IMR-90 (cell line): Measurements from ENCODE around the gene RNF17. TPM values are rescaled to one million over a fixed set of nuclear protein-coding genes. Genes with fewer than 3 reads are reported as not detected.

Source experiments
- ATAC-seq: fragments of 200-7000 bp; cut with Tn5 transposase; 2 replicates; pipeline ENCODE4 v1.9.1; 2020; ENCODE audit warnings: low read depth, mild to moderate bottlenecking, moderate library complexity
- BruUV-seq: library from RNA; stranded (reverse); fragments of 400-500 nt; replicated peaks from 2 replicates; lab custom pipeline; 2021; lab: Mats Ljungman, UMichigan
- CTCF ChIA-PET: fragments of 300-600 bp; formaldehyde crosslinking; extraction: SDS; loops from one replicate; lab custom pipeline; 2021; ENCODE audit warnings: antibody characterized with exemption; lab: Yijun Ruan, JAX
- POLR2A ChIA-PET: fragments of 300-600 bp; sonication (Branson Sonifier 250); formaldehyde crosslinking; loops from one replicate; lab custom pipeline; 2022; ENCODE audit warnings: antibody characterized with exemption; ENCODE audit not compliant: unreplicated experiment; lab: Charles Lee
- DNase-seq: peaks from one replicate; pipeline ENCODE4 v3.0.0; 2013
- H2AFZ ChIP-seq: replicated peaks from 2 replicates; pipeline ENCODE3; 2013; ENCODE audit warnings: low read length, mild to moderate bottlenecking; ENCODE audit not compliant: poor library complexity
- H2AK5ac ChIP-seq: 2 replicates; pipeline ENCODE4 v1.6.1; 2013; ENCODE audit warnings: low read depth, low read length, inconsistent platforms
- H2AK9ac ChIP-seq: replicated peaks from 2 replicates; pipeline ENCODE3; 2013; ENCODE audit warnings: mild to moderate bottlenecking, low read depth, low read length, moderate library complexity; ENCODE audit not compliant: poor library complexity
- H2BK120ac ChIP-seq: 2 replicates; pipeline ENCODE4 v1.6.1; 2013; ENCODE audit warnings: low read depth, low read length, inconsistent platforms
- H2BK15ac ChIP-seq: 3 replicates; pipeline ENCODE4 v1.6.1; 2013; ENCODE audit warnings: low read depth, low read length, inconsistent platforms
- H2BK20ac ChIP-seq: 2 replicates; pipeline ENCODE4 v1.6.1; 2013; ENCODE audit warnings: low read depth, mild to moderate bottlenecking, inconsistent platforms, low read length, moderate library complexity
- H2BK5ac ChIP-seq: 2 replicates; pipeline ENCODE4 v1.6.1; 2013; ENCODE audit warnings: mild to moderate bottlenecking, low read depth, low read length, inconsistent platforms; ENCODE audit not compliant: poor library complexity, severe bottlenecking
- H3K14ac ChIP-seq: replicated peaks from 2 replicates; pipeline ENCODE4 v1.6.1; 2013; ENCODE audit warnings: low read depth, low read length, inconsistent platforms
- H3K18ac ChIP-seq: 2 replicates; pipeline ENCODE4 v1.6.1; 2013; ENCODE audit warnings: low read depth, low read length, control low read depth
- H3K23ac ChIP-seq: 2 replicates; pipeline ENCODE4 v1.6.1; 2013; ENCODE audit warnings: low read depth, low read length, inconsistent platforms
- H3K27ac ChIP-seq: 2 replicates; pipeline ENCODE4 v1.5.1; 2013; ENCODE audit warnings: mild to moderate bottlenecking, control low read depth, low read length; ENCODE audit not compliant: insufficient read depth
- H3K27me3 ChIP-seq: 2 replicates; pipeline ENCODE4 v1.6.1; 2013; ENCODE audit warnings: low read length; ENCODE audit not compliant: control insufficient read depth, insufficient read depth
- H3K36me3 ChIP-seq: 2 replicates; pipeline ENCODE4 v1.6.1; 2013; ENCODE audit warnings: low read length, mixed read lengths; ENCODE audit not compliant: control insufficient read depth, insufficient read depth
- H3K4ac ChIP-seq: 2 replicates; pipeline ENCODE4 v1.6.1; 2013; ENCODE audit warnings: low read depth, low read length, inconsistent platforms
- H3K4me1 ChIP-seq: 2 replicates; pipeline ENCODE4 v1.6.1; 2013; ENCODE audit warnings: low read length, mixed read lengths; ENCODE audit not compliant: control insufficient read depth, insufficient read depth
- H3K4me2 ChIP-seq: 2 replicates; pipeline ENCODE4 v1.6.1; 2013; ENCODE audit warnings: low read depth, mild to moderate bottlenecking, control low read depth, low read length, moderate library complexity
- H3K4me3 ChIP-seq: 2 replicates; pipeline ENCODE4 v1.5.1; 2013; ENCODE audit warnings: low read depth, mild to moderate bottlenecking, control low read depth, low read length, moderate library complexity; ENCODE audit not compliant: insufficient read depth
- H3K56ac ChIP-seq: 2 replicates; pipeline ENCODE4 v1.6.1; 2013; ENCODE audit warnings: low read length, inconsistent platforms; ENCODE audit not compliant: insufficient read depth; ENCODE audit errors: extremely low read depth
- H3K79me1 ChIP-seq, 2 experiments: 2 replicates each; pipeline ENCODE4 v1.6.1; 2013; ENCODE audit warnings: low read length in 2 of 2, inconsistent platforms in 1 of 2, low read depth in 1 of 2
- H3K9ac ChIP-seq: 2 replicates; pipeline ENCODE4 v1.6.1; 2013; ENCODE audit warnings: low read depth, low read length, control low read depth
- H3K9me1 ChIP-seq: 2 replicates; pipeline ENCODE4 v1.6.1; 2013; ENCODE audit warnings: low read length, inconsistent platforms; ENCODE audit not compliant: insufficient read depth
- H3K9me3 ChIP-seq: 2 replicates; pipeline ENCODE4 v1.6.1; 2013; ENCODE audit warnings: low read length; ENCODE audit not compliant: control insufficient read depth, insufficient read depth
- H4K20me1 ChIP-seq: 2 replicates; pipeline ENCODE4 v1.6.1; 2013; ENCODE audit warnings: low read length, inconsistent platforms; ENCODE audit not compliant: insufficient read depth
- H4K5ac ChIP-seq: 2 replicates; pipeline ENCODE4 v1.6.1; 2013; ENCODE audit warnings: mild to moderate bottlenecking, low read depth, low read length, control low read depth
- H4K8ac ChIP-seq, 2 experiments: 2 replicates each; pipeline ENCODE4 v1.6.1; 2013; ENCODE audit warnings: low read depth in 2 of 2, low read length in 2 of 2, control low read depth in 1 of 2, inconsistent platforms in 1 of 2
- H4K91ac ChIP-seq: 2 replicates; pipeline ENCODE4 v1.6.1; 2013; ENCODE audit warnings: low read depth, low read length, inconsistent platforms; ENCODE audit not compliant: insufficient read depth
- CEBPB ChIP-seq: IDR thresholded peaks from 2 replicates; pipeline ENCODE4 v1.6.1; 2012; ENCODE audit warnings: low read depth, low read length, improper control_type of control experiment
- CHD1 ChIP-seq: IDR thresholded peaks from 2 replicates; pipeline ENCODE4 v1.6.1; 2012; ENCODE audit warnings: low read depth, low read length, improper control_type of control experiment
- ELK1 ChIP-seq: fragments of 150-350 bp; IDR thresholded peaks from 2 replicates; pipeline ENCODE4 v1.6.1; 2016; ENCODE audit warnings: low read depth, mild to moderate bottlenecking, low read length, moderate library complexity, borderline replicate concordance
- FOS ChIP-seq: fragments of 150-350 bp; IDR thresholded peaks from 2 replicates; pipeline ENCODE4 v1.6.1; 2016; ENCODE audit warnings: low read depth, low read length
- MXI1 ChIP-seq: IDR thresholded peaks from 2 replicates; pipeline ENCODE4 v1.6.1; 2012; ENCODE audit warnings: low read depth, mild to moderate bottlenecking, low read length, moderate library complexity, borderline replicate concordance
- RAD21 ChIP-seq: IDR thresholded peaks from 2 replicates; pipeline ENCODE4 v1.6.1; 2012; ENCODE audit warnings: low read length, improper control_type of control experiment
- RFX5 ChIP-seq: IDR thresholded peaks from 2 replicates; pipeline ENCODE4 v1.8.0; 2012; ENCODE audit warnings: low read depth, mild to moderate bottlenecking, low read length, moderate library complexity
- USF2 ChIP-seq: fragments of 150-350 bp; IDR thresholded peaks from 2 replicates; pipeline ENCODE4 v1.6.1; 2017; ENCODE audit warnings: mild to moderate bottlenecking, antibody characterized with exemption, low read length, low read depth
- WGBS, 2 experiments: methylation state at CpG; one replicate each; pipeline versions ENCODE4 v1.1.5 to v1.1.7; 2013; ENCODE audit warnings: missing lambda C conversion rate in 2 of 2; ENCODE audit not compliant: insufficient read length in 1 of 2; ENCODE audit errors: extremely low coverage in 2 of 2; 5-methylcytosine and 5-hydroxymethylcytosine counted together
- dilution Hi-C: fragments of 300-500 bp; cut with HindIII; formaldehyde crosslinking; loops from one replicate; pipeline ENCODE4 v1.14.3; 2018; ENCODE audit warnings: low sequenced_read_pairs; ENCODE audit not compliant: unreplicated experiment
- in situ Hi-C: fragments of 300-500 bp; cut with MboI; formaldehyde crosslinking; loops from 3 replicates; pipeline ENCODE4 v1.14.3; 2019; ENCODE audit warnings: low sequenced_read_pairs, inconsistent platforms, mixed read lengths
- intact Hi-C: fragments of 100-400 bp; cut with micrococcal nuclease; formaldehyde crosslinking; loops from 2 replicates; pipeline ENCODE4 v1.10.0; 2022
- polyA plus RNA-seq, 3 experiments: library from polyadenylated mRNA; depleted of rRNA; stranded (reverse); fragments of >200 nt; gene quantifications; 2 replicates each; pipeline ENCODE4 v1.2.3, GENCODE V29; 2012; ENCODE audit warnings: low replicate concordance in 1 of 3
- total RNA-seq: library from RNA; depleted of rRNA; stranded (reverse); fragments of >200 nt; gene quantifications from 2 replicates; pipeline ENCODE4 v1.2.3, GENCODE V29; 2012

The RNF17 gene
- total and polyA plus RNA-seq, 2 of the 4 experiments (the other 2 are of a cell fraction) = 0.03 to 0.18 TPM

GRCh38 chr13:24716446-24716845 lies 47.5 kb upstream of the RNF17 start:
- Histone ChIP-seq H4K91ac (no peak overlapping the region), H3K4me3 (no peak overlapping the region), H3K4ac (no peak overlapping the region), H3K4me1 (no peaks in the 10 kb centered on the region), H3K9ac (no peak overlapping the region), H3K18ac (no peak overlapping the region), H2BK20ac (no peak overlapping the region), H2AK9ac (no peak overlapping the region), H2AK5ac (no peak overlapping the region), H3K4me2 (no peak overlapping the region), H2AFZ (no peak overlapping the region), H3K9me1 (no peaks in the 10 kb centered on the region), H3K27me3 (peaks cover 4% of the 10 kb centered on the region; the same call in 1 of the 2 replicates), H3K56ac (no peak overlapping the region), H3K36me3 (no peaks in the 10 kb centered on the region), H3K27ac (no peak overlapping the region), H3K79me1 (no peaks in the 10 kb centered on the region), H4K5ac (no peak overlapping the region), H3K23ac (no peak overlapping the region), H2BK120ac (no peak overlapping the region), H3K9me3 (no peaks in the 10 kb centered on the region), H4K20me1 (no peaks in the 10 kb centered on the region), H3K14ac (no peak overlapping the region), H2BK5ac (no peak overlapping the region), H4K8ac (no peak overlapping the region), H2BK15ac (no peak overlapping the region)
- DNase-seq (no peak), ATAC-seq (no peak)
- in situ Hi-C loops (no loop called here), intact Hi-C loops (no loop called here), dilution Hi-C loops (no loop called here)
- ChIA-PET POLR2A (no interaction called here), CTCF (interaction anchor here (0.5 kb wide), 1 partner anchor 32 kb away, joined by 3 read pairs; no protein-coding TSS in a partner anchor)
- no TSS peak for BruUV-seq
- WGBS, 2 experiments = no CpG with 5 or more reads among the region's 7 CpGs
- TF ChIP-seq ELK1 (no peak), FOS (no peak), CHD1 (no peak), RAD21 (no peak), MXI1 (no peak), USF2 (no peak), RFX5 (no peak), CEBPB (no peak)
